ENCODE measurements around the gene HDDC2.

GRCh38 chr6:125259354-125259736 lies 42.4 kb downstream of the HDDC2 start:
- no peak for TF ChIP-seq POLR2A (IDR thresholded peaks at IDR 0.05)
- TF ChIP-seq CTCF (IDR thresholded peaks at IDR 0.05), result no peak

Measured in body of pancreas (tissue), 4 donors.